Common myeloid progenitor, CD34-positive (primary cell): ENCODE results near the gene FAM200B.

ENCODE experiments used
- CTCF ChIA-PET: fragments of 350-600 bp; sonication (Branson Sonifier 250); formaldehyde crosslinking; loops from one replicate; lab custom pipeline; 2021; ENCODE audit warnings: antibody characterized with exemption; lab: Charles Lee
- POLR2A ChIA-PET: fragments of 350-600 bp; sonication (Branson Sonifier 250); formaldehyde crosslinking; loops from one replicate; lab custom pipeline; 2021; ENCODE audit warnings: antibody characterized with exemption; lab: Charles Lee
- DNase-seq, 3 donors: peaks; one replicate each; pipeline versions ENCODE4 v3.0.0 to v3.0.0-alpha.2; 2013
- H3K27ac ChIP-seq, 2 experiments: 1 replicate in 1 of 2; 2 replicates in 1 of 2; pipeline ENCODE4 v1.7.0; 2013; ENCODE audit warnings: inconsistent platforms in 2 of 2, low read length in 2 of 2, mild to moderate bottlenecking in 2 of 2, low read depth in 1 of 2, moderate library complexity in 1 of 2; ENCODE audit not compliant: severe bottlenecking in 2 of 2, insufficient read depth in 1 of 2, poor library complexity in 1 of 2
- H3K27me3 ChIP-seq, 5 experiments: replicated peaks in 2 of 5; 1 replicate in 3 of 5; 2 replicates in 2 of 5; pipeline versions ENCODE4 v1.6.1 to v1.7.0; 2013; ENCODE audit warnings: low read length in 4 of 5, mild to moderate bottlenecking in 2 of 5, moderate library complexity in 2 of 5, inconsistent platforms in 1 of 5; ENCODE audit not compliant: insufficient read depth in 5 of 5, control insufficient read depth in 4 of 5
- H3K36me3 ChIP-seq, 4 experiments: 1 replicate in 2 of 4; 2 replicates in 2 of 4; pipeline versions ENCODE4 v1.6.1 to v1.7.0; 2013; ENCODE audit warnings: low read length in 3 of 4, control low read depth in 1 of 4, mild to moderate bottlenecking in 1 of 4; ENCODE audit not compliant: control insufficient read depth in 4 of 4, insufficient read depth in 4 of 4
- H3K4me1 ChIP-seq, 4 experiments: 1 replicate in 3 of 4; 2 replicates in 1 of 4; pipeline versions ENCODE4 v1.6.1 to v1.7.1; 2013; ENCODE audit warnings: low read length in 3 of 4, mild to moderate bottlenecking in 3 of 4, control low read depth in 1 of 4, inconsistent platforms in 1 of 4, moderate library complexity in 1 of 4; ENCODE audit not compliant: control insufficient read depth in 4 of 4, insufficient read depth in 4 of 4; ENCODE audit errors: control extremely low read depth in 1 of 4
- H3K4me3 ChIP-seq, 7 experiments: 1 replicate in 4 of 7; 2 replicates in 3 of 7; pipeline versions ENCODE4 v1.5.1 to v1.7.0; 2013; ENCODE audit warnings: mild to moderate bottlenecking in 7 of 7, low read length in 6 of 7, moderate library complexity in 6 of 7, inconsistent platforms in 2 of 7, low read depth in 2 of 7, control low read depth in 1 of 7; ENCODE audit not compliant: insufficient read depth in 4 of 7, control insufficient read depth in 1 of 7; ENCODE audit errors: extremely low read depth in 1 of 7
- H3K9me3 ChIP-seq, 5 experiments: 1 replicate in 4 of 5; 2 replicates in 1 of 5; pipeline versions ENCODE4 v1.6.1 to v1.7.1; 2013; ENCODE audit warnings: low read length in 4 of 5, mild to moderate bottlenecking in 2 of 5, inconsistent platforms in 1 of 5, low read depth in 1 of 5, moderate library complexity in 1 of 5; ENCODE audit not compliant: control insufficient read depth in 4 of 5, insufficient read depth in 2 of 5; ENCODE audit errors: control extremely low read depth in 1 of 5
- WGBS: methylation state at CpG from one replicate; pipeline ENCODE4 v1.1.5; 2013; ENCODE audit not compliant: insufficient coverage; 5-methylcytosine and 5-hydroxymethylcytosine counted together

The FAM200B gene

DNA sequence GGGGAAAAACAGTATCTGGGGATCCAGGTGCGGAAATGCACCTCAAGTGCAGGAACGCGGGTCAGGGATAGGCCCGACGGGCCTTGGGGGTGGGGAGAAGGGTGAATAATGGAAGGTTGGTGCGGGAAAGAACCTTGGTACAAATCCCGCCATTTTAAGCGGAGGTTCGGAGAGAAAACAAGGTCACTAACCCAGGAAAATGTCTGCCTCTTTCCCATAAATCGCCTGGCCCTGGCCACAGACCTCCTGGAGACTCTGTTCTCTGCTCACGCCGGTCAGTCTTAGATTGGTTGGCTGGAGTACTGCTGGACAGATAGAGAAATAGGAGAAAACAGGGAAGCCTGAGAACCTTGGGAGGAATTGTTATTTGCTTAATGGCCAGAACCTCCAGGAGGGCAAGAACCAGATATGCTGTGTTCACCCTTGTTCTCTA, 25.6 kb upstream of the FAM200B start:
- DNase-seq = no peak
- CTCF ChIA-PET = interaction anchor here (1.0 to 2.0 kb wide), 5 partner anchors 8 to 47 kb away, joined by 3 to 6 read pairs (median 4); partner anchors contain the start of genes BST1 and FAM200B
- 92% methylated on average over 12 of the region's 12 CpGs for WGBS
- H3K27me3 ChIP-seq = no peaks in the 10 kb centered on the region
- POLR2A ChIA-PET = interaction anchor here (0.8 kb wide), 1 partner anchor 25 kb away, joined by 3 read pairs; no protein-coding TSS in a partner anchor
- no peaks in the 10 kb centered on the region for H3K9me3 ChIP-seq
- peak overlapping the region in 6 of 7 experiments; percentile 21 to 92 (median 81) for H3K4me3 ChIP-seq
- H3K36me3 ChIP-seq = peaks cover 0 to 2% (median 0%) of the 10 kb centered on the region in 4 experiments
- H3K27ac ChIP-seq = peak overlapping the region; percentile 77 to 93
- peaks cover 18 to 58% (median 36%) of the 10 kb centered on the region in 4 experiments for H3K4me1 ChIP-seq

DNA sequence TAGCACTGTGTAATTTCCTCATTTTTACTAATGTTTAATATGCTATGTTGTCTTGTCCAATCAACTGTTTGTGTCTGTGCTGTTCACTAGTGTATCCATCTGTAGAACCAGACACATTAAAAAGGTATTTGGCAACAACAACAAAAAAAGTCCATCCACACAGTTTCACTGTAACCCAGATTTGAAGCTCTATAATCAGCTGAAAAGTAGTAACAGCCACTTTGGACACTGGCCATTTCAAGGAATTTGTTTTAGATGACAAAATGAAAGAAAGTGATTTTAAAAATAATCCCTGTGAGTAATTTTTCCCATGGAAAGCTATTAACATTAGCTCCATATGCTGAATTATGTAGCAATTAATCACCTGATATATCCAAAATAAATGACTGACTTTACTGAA, 24.3 kb upstream of the FAM200B start:
- POLR2A ChIA-PET = interaction anchor here (0.5 kb wide), 1 partner anchor 18 kb away, joined by 3 read pairs; no protein-coding TSS in a partner anchor
- CTCF ChIA-PET = interaction anchor here (1.1 to 2.0 kb wide), 3 partner anchors 10 to 24 kb away, joined by 4 to 6 read pairs (median 6); partner anchors contain the start of gene FAM200B
- Histone ChIP-seq H3K4me1 (peaks cover 18 to 46% (median 29%) of the 10 kb centered on the region in 4 experiments), H3K36me3 (peaks cover 0 to 2% (median 0%) of the 10 kb centered on the region in 4 experiments), H3K4me3 (peak overlapping the region in 1 of 7 experiments; percentile 71), H3K27me3 (no peaks in the 10 kb centered on the region), H3K9me3 (no peaks in the 10 kb centered on the region), H3K27ac (no peak overlapping the region)
- DNase-seq = no peak

DNA sequence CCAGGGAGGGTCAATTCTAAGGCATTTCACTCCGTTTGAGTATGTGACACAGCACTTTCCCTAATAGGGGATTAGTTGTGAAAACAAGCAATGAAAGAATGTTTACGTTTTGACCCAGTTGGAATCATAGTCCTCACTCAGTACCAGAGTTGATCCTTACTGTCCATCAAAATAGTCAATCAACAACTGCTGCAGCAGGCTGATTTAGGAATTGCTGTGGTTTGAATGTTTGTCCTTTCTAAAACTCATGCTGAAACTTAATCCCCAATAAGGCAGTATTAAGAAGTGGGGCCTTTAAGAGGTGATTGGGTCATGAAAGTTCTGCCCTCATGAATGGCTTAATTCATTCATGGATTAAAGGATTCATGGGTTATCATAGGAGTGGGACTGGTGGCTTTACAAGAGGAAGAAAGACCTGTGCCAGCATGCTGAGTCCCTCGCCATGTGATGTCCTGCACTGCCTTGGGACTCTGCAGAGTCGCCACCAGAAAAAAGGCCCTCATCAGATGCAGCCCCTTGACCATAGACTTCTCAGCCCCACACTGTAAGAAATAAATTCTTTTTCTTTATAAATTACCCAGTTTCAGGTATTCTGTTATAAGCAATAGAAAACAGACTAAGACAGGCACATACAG, 23.4 kb upstream of the FAM200B start:
- H3K27ac ChIP-seq = no peak overlapping the region
- H3K27me3 ChIP-seq = no peaks in the 10 kb centered on the region
- ChIA-PET POLR2A (interaction anchor here (0.5 kb wide), 1 partner anchor 17 kb away, joined by 3 read pairs; no protein-coding TSS in a partner anchor), CTCF (interaction anchor here (1.9 to 2.0 kb wide), 2 partner anchors 9 to 23 kb away, joined by 6 read pairs; partner anchors contain the start of gene FAM200B)
- peaks cover 14 to 37% (median 24%) of the 10 kb centered on the region in 4 experiments for H3K4me1 ChIP-seq
- no peaks in the 10 kb centered on the region for H3K9me3 ChIP-seq
- WGBS = 100% methylated on average over 1 of the region's 4 CpGs
- peaks cover 0 to 2% (median 0%) of the 10 kb centered on the region in 4 experiments for H3K36me3 ChIP-seq
- no peak for DNase-seq
- H3K4me3 ChIP-seq = peak overlapping the region in 1 of 7 experiments; percentile 71

DNA sequence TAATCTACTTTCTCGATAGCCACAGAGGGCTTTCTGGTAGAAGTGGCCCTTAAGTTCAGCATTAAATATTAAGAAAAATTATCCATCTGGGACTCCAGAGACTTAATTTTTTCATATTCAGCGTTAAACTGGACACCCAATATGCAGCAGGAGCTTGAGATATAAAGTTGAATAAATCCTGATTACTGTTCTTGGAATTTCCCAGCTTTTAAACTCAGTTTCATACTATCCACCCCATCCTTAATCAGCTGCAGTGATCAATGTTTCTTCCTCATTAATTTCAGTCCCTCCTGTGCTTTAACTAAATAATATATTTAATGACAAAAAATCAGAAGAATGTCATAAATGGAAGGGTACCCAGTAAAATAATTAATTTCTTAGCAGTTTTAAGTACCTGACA, 22.8 kb upstream of the FAM200B start:
- WGBS = 100% methylated on average over 1 of the region's 2 CpGs
- H3K9me3 ChIP-seq = no peaks in the 10 kb centered on the region
- H3K27ac ChIP-seq = no peak overlapping the region
- H3K36me3 ChIP-seq = peaks cover 0 to 2% (median 0%) of the 10 kb centered on the region in 4 experiments
- CTCF ChIA-PET = no interaction called here
- DNase-seq = no peak
- peaks cover 12 to 31% (median 19%) of the 10 kb centered on the region in 4 experiments for H3K4me1 ChIP-seq
- no peaks in the 10 kb centered on the region for H3K27me3 ChIP-seq
- peak overlapping the region in 1 of 7 experiments; percentile 71 for H3K4me3 ChIP-seq
- POLR2A ChIA-PET = no interaction called here

DNA sequence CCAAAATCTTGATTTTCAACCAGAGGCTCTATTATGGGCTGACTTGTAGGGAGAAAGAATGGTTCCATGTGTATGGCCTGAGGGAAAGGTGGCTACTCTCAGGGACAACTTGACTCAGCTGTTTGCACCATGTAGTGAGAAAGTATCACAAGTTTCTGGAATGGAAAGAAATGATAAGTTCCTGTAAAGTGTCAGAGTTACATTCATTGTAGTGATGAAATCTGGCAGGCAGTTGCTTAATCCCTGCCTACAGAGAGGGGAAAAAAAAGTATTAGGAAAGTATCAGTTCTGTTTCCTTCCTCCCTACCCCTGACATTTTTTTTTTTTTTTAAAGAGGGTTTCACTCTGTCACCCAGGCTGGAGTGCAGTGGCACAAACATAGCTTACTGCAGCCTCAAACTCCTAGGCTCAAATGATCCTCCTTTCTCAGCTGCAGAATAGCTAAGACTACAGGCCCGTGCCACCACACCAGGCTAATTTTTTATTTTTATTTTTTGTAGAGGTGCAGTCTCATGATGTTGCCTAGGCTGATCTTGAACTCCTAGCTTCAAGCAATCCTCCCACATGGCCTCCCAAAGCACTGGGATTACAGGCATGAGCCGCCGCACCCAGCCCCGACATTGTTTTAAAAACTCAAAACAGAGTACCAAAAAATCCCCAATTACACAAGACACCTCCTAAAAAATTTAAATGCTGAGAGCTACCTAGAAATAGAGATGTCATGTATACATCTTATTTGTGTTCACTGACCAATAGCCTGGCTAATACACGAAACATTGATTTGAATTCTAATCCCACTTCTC, 21.7 kb upstream of the FAM200B start:
- H3K27me3 ChIP-seq = no peaks in the 10 kb centered on the region
- H3K4me1 ChIP-seq = peaks cover 8 to 25% (median 14%) of the 10 kb centered on the region in 4 experiments
- no peak overlapping the region for H3K27ac ChIP-seq
- POLR2A ChIA-PET = interaction anchor here (0.6 kb wide), 1 partner anchor 21 kb away, joined by 3 read pairs; the partner anchor contains the start of gene FAM200B
- H3K9me3 ChIP-seq = no peaks in the 10 kb centered on the region
- WGBS = no CpG with 5 or more reads among the region's 5 CpGs
- H3K4me3 ChIP-seq = peak overlapping the region in 2 of 7 experiments; percentile 24 to 71
- peak in 2 of 3 donors; percentile 47 to 52 for DNase-seq
- CTCF ChIA-PET = interaction anchor here (1.7 kb wide), 1 partner anchor 13 kb away, joined by 5 read pairs; no protein-coding TSS in a partner anchor
- H3K36me3 ChIP-seq = peaks cover 0 to 2% (median 0%) of the 10 kb centered on the region in 4 experiments

DNA sequence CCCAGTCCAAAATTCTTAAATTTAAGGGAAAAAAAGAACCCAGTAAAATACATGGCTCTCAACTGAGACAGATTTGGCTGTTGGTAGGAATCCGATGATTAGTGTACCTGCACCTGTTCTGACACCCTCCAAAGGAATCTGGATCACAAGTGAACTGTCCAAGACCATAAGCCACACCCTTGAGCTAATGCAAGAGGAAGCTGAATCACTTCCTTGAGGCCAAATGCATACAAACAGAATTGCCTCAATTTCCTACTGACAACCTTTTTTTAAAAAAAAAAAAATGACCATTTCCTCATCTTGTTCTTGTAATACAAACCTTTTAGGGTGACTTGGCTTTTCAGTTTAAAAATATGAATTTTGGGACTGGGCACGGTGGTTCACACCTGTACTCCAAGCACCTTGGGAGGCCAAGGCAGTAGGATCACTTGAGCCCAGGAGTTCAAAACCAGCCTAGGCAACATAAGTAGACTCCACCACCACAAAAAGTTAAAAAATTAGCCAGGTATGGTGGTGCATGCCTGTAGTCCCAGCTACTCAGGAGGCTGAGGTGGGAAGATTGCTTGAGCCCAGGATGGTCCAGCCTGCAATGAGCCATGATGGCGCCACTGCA, 15.8 kb upstream of the FAM200B start:
- H3K36me3 ChIP-seq = peaks cover 0 to 3% (median 0%) of the 10 kb centered on the region in 4 experiments
- no peak overlapping the region for H3K4me3 ChIP-seq
- no peaks in the 10 kb centered on the region for H3K27me3 ChIP-seq
- POLR2A ChIA-PET = no interaction called here
- no peaks in the 10 kb centered on the region for H3K9me3 ChIP-seq
- DNase-seq = peak in 2 of 3 donors; percentile 28 to 44
- WGBS = 75% methylated on average over 1 of the region's 3 CpGs
- CTCF ChIA-PET = interaction anchor here (1.8 kb wide), 1 partner anchor 9 kb away, joined by 6 read pairs; no protein-coding TSS in a partner anchor
- H3K4me1 ChIP-seq = peaks cover 4 to 17% (median 13%) of the 10 kb centered on the region in 4 experiments
- H3K27ac ChIP-seq = no peak overlapping the region
